HL-60 (cell line): ENCODE data around the gene CHP2.
"Not testable (repeated sequence)": the region's sequence is repeated elsewhere in the genome, so short reads cannot be mapped to it uniquely, and the experiment has no call there.

Experiments
- DNase-seq, 2 experiments: peaks; one replicate each; pipeline ENCODE4 v3.0.0-alpha.2; 2010 to 2020; ENCODE audit warnings: low read depth in 1 of 2, low spot score in 1 of 2
- H3K27ac ChIP-seq: fragments of 250-450 bp; sonication (Bioruptor Pico); replicated peaks from 2 replicates; pipeline ENCODE4 v1.5.1; 2020; ENCODE audit warnings: mild to moderate bottlenecking, moderate library complexity
- H3K27me3 ChIP-seq: fragments of 250-450 bp; sonication (Bioruptor Pico); 2 replicates; pipeline ENCODE4 v1.5.1; 2021; ENCODE audit warnings: mild to moderate bottlenecking, moderate library complexity; ENCODE audit not compliant: insufficient read depth, poor library complexity, severe bottlenecking
- H3K4me3 ChIP-seq: replicated peaks from 2 replicates; pipeline ENCODE4 v1.5.1; 2011; ENCODE audit warnings: mild to moderate bottlenecking, control low read depth, low read length; ENCODE audit not compliant: insufficient read depth
- GABPA ChIP-seq: IDR thresholded peaks from 2 replicates; pipeline ENCODE4 v1.6.1; 2012; ENCODE audit warnings: low read depth
- POLR2AphosphoS5 ChIP-seq: IDR thresholded peaks from 2 replicates; pipeline ENCODE4 v1.6.1; 2012; ENCODE audit warnings: low read depth
- SPI1 ChIP-seq: IDR thresholded peaks from 2 replicates; pipeline ENCODE4 v1.6.1; 2012; ENCODE audit warnings: low read depth, mild to moderate bottlenecking, borderline replicate concordance
- TF ChIP-seq, protein P1 (sequence below): IDR thresholded peaks from 2 replicates; pipeline ENCODE4 v1.6.1; 2012; ENCODE audit warnings: low read depth; ENCODE audit not compliant: insufficient replicate concordance
- TF ChIP-seq, protein P2 (sequence below): IDR thresholded peaks from one replicate; pipeline ENCODE4 v1.5.1; 2011; ENCODE audit warnings: low read length, control low read depth, inconsistent platforms; ENCODE audit not compliant: insufficient read depth

Gene CHP2

DNA sequence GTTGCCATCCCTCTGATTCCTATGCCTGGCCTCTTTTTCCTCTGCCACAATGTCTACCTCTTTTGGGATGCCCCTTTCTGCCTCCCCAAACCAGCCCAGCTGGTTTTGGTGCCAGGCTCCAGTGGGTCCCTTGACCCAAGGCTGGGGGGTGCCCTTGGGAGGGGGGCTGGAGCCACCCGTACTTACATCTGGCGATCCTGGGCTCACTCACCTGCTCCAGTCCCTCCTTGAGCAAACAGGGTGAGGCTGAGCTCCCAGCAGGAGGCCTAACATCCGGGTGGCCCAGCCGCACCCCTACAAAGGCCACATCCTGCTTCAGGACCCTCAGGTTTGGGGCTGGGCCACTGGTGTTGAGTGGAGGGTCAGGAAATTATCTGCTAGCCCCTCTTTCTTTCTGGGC is 43.0 kb upstream of the CHP2 start:
- H3K4me3 ChIP-seq = no peak overlapping the region
- peaks cover 15% of the 10 kb centered on the region for H3K27me3 ChIP-seq
- no peak for DNase-seq
- no peak for TF ChIP-seq GABPA
- no peak for TF ChIP-seq POLR2AphosphoS5
- TF ChIP-seq, protein P1, sequence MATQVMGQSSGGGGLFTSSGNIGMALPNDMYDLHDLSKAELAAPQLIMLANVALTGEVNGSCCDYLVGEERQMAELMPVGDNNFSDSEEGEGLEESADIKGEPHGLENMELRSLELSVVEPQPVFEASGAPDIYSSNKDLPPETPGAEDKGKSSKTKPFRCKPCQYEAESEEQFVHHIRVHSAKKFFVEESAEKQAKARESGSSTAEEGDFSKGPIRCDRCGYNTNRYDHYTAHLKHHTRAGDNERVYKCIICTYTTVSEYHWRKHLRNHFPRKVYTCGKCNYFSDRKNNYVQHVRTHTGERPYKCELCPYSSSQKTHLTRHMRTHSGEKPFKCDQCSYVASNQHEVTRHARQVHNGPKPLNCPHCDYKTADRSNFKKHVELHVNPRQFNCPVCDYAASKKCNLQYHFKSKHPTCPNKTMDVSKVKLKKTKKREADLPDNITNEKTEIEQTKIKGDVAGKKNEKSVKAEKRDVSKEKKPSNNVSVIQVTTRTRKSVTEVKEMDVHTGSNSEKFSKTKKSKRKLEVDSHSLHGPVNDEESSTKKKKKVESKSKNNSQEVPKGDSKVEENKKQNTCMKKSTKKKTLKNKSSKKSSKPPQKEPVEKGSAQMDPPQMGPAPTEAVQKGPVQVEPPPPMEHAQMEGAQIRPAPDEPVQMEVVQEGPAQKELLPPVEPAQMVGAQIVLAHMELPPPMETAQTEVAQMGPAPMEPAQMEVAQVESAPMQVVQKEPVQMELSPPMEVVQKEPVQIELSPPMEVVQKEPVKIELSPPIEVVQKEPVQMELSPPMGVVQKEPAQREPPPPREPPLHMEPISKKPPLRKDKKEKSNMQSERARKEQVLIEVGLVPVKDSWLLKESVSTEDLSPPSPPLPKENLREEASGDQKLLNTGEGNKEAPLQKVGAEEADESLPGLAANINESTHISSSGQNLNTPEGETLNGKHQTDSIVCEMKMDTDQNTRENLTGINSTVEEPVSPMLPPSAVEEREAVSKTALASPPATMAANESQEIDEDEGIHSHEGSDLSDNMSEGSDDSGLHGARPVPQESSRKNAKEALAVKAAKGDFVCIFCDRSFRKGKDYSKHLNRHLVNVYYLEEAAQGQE = no peak
- no peak for TF ChIP-seq SPI1
- TF ChIP-seq, protein P2, sequence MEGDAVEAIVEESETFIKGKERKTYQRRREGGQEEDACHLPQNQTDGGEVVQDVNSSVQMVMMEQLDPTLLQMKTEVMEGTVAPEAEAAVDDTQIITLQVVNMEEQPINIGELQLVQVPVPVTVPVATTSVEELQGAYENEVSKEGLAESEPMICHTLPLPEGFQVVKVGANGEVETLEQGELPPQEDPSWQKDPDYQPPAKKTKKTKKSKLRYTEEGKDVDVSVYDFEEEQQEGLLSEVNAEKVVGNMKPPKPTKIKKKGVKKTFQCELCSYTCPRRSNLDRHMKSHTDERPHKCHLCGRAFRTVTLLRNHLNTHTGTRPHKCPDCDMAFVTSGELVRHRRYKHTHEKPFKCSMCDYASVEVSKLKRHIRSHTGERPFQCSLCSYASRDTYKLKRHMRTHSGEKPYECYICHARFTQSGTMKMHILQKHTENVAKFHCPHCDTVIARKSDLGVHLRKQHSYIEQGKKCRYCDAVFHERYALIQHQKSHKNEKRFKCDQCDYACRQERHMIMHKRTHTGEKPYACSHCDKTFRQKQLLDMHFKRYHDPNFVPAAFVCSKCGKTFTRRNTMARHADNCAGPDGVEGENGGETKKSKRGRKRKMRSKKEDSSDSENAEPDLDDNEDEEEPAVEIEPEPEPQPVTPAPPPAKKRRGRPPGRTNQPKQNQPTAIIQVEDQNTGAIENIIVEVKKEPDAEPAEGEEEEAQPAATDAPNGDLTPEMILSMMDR = no peak
- no peak overlapping the region for H3K27ac ChIP-seq

DNA sequence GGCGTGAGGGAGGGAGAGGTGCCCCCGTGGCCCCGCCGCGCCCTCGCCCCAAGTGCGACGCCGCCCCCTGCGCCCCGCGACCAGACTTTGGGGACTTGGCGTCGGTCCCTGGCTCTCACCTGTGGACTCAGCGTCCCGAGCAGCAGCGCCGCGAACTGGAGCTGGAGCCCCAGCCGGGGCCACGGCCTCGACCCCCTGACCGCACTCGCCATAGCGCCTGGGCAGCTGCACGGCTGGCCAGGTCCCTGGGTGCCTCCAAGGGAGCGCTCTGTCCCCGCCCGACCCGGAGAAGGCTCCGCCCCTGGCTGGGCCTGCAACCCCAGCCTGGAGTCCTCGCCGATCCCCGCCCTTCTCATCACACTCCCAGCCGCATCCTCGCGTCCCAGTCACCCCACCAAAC is 41.9 kb upstream of the CHP2 start, which contains the start of gene ERN2:
Gene ERN2 (minus strand): TSS at position 247 of the 400 bp plus-strand sequence. CDS start 35 bp downstream, at position 212.
- Histone ChIP-seq H3K27ac (no peak within 1 kb of the TSS), H3K4me3 (no peak within 1 kb of the TSS), H3K27me3 (peaks cover 15% of the 10 kb centered on the region)
- DNase-seq = no peak
- TF ChIP-seq POLR2AphosphoS5 (no peak), GABPA (no peak), SPI1 (no peak)
- TF ChIP-seq, protein P2 = no peak
- TF ChIP-seq, protein P1 = no peak

DNA sequence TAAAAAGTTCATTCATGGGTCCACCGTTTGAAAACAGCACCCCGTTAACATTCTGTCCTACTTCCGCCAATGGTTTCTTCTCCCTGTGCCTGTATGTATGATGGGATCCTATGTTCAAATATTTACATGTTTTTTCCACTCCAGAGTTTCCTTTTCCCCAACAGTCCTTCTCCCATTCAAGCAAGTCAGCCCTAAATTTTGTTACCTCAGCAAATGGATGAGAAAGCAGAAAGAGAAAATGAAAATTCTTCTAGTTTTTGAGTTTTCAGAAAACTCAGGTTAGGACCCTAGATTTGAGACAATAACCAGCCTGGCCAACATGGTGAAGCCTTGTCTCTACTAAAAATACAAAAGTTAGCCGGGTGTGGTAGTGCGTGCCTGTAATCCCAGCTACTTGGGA is 38.3 kb upstream of the CHP2 start:
- DNase-seq = no peak

DNA sequence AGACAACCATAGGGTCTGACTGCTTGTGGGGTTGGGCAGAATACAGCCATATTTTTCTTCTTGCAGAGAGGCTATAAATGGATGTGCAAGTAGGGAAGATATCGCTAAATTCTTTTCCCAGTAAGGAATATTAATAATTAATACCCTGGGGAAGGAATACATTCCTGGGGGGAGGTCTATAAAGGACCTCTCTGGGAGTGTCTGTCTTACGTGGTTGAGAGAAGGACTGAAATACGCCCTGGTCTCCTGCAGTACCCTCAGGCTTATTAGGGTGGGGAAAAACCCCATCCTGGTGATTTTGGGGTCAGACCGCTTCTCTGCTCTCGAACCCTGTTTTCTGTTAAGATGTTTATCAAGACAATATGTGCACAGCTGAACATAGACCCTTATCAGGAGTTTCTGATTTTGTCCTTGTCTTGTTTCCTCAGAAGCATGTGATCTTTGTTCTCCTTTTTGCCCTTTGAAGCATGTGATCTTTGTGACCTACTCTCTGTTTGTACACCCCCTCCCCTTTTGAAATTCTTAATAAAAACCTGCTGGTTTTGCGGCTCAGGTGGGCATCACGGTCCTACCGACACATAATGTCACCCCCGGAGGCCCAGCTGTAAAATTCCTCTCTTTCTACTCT is 32.1 kb upstream of the CHP2 start:
- H3K27me3 ChIP-seq, DNase-seq, H3K4me3 ChIP-seq, H3K27ac ChIP-seq: not testable (repeated sequence)

More for the DNA sequence above, 38.3 kb upstream of the CHP2 start:
- peaks cover 15% of the 10 kb centered on the region for H3K27me3 ChIP-seq
- no peak overlapping the region for H3K27ac ChIP-seq
- H3K4me3 ChIP-seq = no peak overlapping the region
- no peak for TF ChIP-seq GABPA
- TF ChIP-seq, protein P1 = no peak
- no peak for TF ChIP-seq POLR2AphosphoS5
- TF ChIP-seq, protein P2 = no peak
- TF ChIP-seq SPI1 = no peak
